Mesothelial cell of epicardium (in vitro differentiated cells): ENCODE results near the gene C20orf204. TPM values are rescaled to one million over a fixed set of nuclear protein-coding genes. Genes with fewer than 3 reads are reported as not detected.

Source experiments
- DNase-seq, 2 experiments: peaks; one replicate each; pipeline ENCODE4 v3.0.0; 2021; ENCODE audit warnings: low spot score in 2 of 2; ENCODE audit not compliant: unreplicated experiment in 2 of 2
- H3K27ac Mint-ChIP-seq: 2 replicates; pipeline ENCODE4 v1.8.0; 2021; ENCODE audit warnings: mixed read lengths
- H3K27me3 Mint-ChIP-seq: 2 replicates; pipeline ENCODE4 v1.8.0; 2021; ENCODE audit warnings: low read depth, mixed read lengths
- H3K36me3 Mint-ChIP-seq: 2 replicates; pipeline ENCODE4 v1.8.0; 2021; ENCODE audit warnings: mixed read lengths
- H3K4me1 Mint-ChIP-seq: 2 replicates; pipeline ENCODE4 v1.8.0; 2021; ENCODE audit warnings: mixed read lengths
- H3K4me3 Mint-ChIP-seq: 2 replicates; pipeline ENCODE4 v1.8.0; 2021; ENCODE audit warnings: mild to moderate bottlenecking, moderate library complexity, mixed read lengths
- H3K9me3 Mint-ChIP-seq: 2 replicates; pipeline ENCODE4 v1.8.0; 2021; ENCODE audit warnings: mixed read lengths
- total RNA-seq: library from RNA; stranded (reverse); gene quantifications from 3 replicates; pipeline ENCODE4 v1.2.1, GENCODE V29; 2021
- TF ChIP-seq, protein P1 (sequence below): fragments of 200-600 bp; sonication (generic); IDR thresholded peaks from one replicate; pipeline ENCODE4 v1.5.0; 2021; ENCODE audit warnings: antibody characterized with exemption; ENCODE audit not compliant: unreplicated experiment

C20orf204 gene
- total RNA-seq, 1 donor from 2014 or later: 4.2 TPM

DNA sequence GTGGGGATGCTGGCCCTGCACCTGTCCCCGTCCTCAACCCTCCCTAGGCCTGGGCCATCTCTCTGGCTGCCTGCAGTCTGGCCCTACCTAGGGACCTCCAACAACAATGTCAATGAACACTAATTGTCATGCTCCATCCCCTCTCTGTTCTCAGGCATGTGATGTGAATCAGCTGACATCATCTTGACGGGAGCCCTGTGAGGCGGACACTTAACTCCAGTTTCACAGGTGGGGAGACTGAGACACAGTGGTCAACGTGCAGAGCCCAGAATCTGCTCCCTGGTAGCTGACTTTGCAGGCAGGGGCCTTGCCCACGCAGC is 26.3 kb downstream of the C20orf204 start:
- peak overlapping the region; percentile 79 for H3K27ac Mint-ChIP-seq

DNA sequence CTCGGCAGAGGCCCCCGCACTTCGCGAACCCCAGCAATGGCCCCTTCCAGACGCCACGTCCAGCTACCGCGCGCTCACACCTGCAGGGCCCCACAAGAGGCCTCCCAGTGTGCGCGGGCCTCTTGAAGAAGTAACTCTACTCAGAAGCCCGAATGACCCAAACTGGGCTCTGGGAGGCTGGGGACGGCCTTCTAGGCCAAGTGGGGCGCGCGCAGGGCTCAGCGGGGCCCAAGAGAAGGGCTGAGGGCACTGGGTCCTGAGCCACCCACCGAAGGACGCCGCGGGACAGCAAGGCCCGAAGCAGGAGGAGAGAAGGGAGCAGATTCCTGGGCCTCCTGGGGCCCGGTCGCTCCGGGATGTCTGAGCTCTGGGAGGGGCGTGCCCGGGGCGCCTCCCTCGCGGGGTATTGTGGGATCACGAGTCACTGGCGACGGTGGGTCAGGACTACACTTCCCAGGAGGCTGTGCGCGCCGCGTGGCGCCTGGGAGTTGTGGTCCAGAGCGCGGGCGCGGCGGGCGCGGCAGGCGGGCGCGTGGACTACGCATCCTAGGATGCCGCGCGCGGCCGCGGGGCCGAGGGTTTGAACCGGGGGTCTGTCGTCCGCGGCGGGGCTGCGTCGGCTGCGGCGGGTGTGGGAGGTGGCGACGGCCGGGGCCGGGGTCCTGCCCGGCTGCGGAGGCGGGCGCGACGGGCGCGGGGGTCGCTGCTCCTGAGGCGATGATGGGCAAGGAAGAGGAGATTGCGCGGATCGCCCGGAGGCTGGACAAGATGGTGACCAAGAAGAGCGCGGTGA is 26.8 kb downstream of the C20orf204 start, which contains the start of gene TCEA2:
Gene TCEA2 (plus strand): TSS at position 603 of the 793 bp plus-strand sequence. CDS start 115 bp downstream, at position 718.
- Mint-ChIP-seq H3K9me3 (no peaks in the 10 kb centered on the region), H3K27me3 (no peaks in the 10 kb centered on the region), H3K4me1 (peaks cover 26% of the 10 kb centered on the region), H3K4me3 (peak within 1 kb of the TSS; percentile 81), H3K27ac (peak within 1 kb of the TSS; percentile 79), H3K36me3 (no peaks in the 10 kb centered on the region)
- TF ChIP-seq, protein P1, sequence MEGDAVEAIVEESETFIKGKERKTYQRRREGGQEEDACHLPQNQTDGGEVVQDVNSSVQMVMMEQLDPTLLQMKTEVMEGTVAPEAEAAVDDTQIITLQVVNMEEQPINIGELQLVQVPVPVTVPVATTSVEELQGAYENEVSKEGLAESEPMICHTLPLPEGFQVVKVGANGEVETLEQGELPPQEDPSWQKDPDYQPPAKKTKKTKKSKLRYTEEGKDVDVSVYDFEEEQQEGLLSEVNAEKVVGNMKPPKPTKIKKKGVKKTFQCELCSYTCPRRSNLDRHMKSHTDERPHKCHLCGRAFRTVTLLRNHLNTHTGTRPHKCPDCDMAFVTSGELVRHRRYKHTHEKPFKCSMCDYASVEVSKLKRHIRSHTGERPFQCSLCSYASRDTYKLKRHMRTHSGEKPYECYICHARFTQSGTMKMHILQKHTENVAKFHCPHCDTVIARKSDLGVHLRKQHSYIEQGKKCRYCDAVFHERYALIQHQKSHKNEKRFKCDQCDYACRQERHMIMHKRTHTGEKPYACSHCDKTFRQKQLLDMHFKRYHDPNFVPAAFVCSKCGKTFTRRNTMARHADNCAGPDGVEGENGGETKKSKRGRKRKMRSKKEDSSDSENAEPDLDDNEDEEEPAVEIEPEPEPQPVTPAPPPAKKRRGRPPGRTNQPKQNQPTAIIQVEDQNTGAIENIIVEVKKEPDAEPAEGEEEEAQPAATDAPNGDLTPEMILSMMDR: no peak
- DNase-seq: peak; percentile 92 to 96

More for the DNA sequence above, 26.3 kb downstream of the C20orf204 start:
- TF ChIP-seq, protein P1: no peak
- no peaks in the 10 kb centered on the region for H3K27me3 Mint-ChIP-seq
- peaks cover 26% of the 10 kb centered on the region for H3K4me1 Mint-ChIP-seq
- DNase-seq: no peak
- peak overlapping the region; percentile 81 for H3K4me3 Mint-ChIP-seq
- no peaks in the 10 kb centered on the region for H3K36me3 Mint-ChIP-seq
- H3K9me3 Mint-ChIP-seq: no peaks in the 10 kb centered on the region

DNA sequence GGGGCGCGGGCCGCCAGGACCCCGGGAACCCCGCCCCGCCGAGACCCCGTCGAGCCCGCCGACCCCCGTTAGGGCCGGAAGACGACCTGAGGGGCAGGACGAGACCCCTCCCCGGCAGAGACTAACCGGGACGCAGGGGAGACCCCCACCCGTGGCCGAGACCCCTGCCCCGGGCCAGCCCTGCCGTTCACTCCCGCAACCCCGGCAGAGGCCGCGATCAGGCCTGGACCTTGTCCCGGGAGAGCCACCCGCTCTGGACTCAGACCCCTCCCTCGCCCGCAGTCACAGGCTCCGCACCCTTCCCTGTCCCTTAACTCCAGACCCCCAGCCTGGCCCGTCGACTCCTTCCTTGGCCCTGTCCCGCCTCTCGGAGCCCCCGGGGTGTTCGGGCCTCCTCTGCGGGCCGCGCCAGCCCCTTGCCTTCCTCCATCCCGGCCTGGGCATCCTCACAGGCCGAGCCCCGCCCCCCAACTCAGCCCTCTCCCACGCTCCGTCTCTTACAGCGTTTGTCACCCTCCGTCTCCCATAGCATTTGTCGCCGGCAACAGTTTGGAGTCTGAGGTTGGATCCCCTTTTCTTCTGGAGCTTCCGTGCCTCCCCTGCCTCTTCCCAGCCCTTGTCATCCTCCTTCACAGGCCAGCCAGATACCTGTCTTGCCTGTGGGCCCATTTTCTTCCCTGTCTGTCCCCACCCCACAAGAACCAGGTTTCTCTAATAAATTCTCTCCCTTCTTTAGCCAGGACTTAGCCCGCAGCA is 27.6 kb downstream of the C20orf204 start:
- peak overlapping the region; percentile 81 for H3K4me3 Mint-ChIP-seq
- H3K4me1 Mint-ChIP-seq: peaks cover 23% of the 10 kb centered on the region
- H3K9me3 Mint-ChIP-seq: no peaks in the 10 kb centered on the region
- H3K27me3 Mint-ChIP-seq: no peaks in the 10 kb centered on the region
- TF ChIP-seq, protein P1: no peak
- no peaks in the 10 kb centered on the region for H3K36me3 Mint-ChIP-seq
- DNase-seq: no peak
- H3K27ac Mint-ChIP-seq: peak overlapping the region; percentile 68

DNA sequence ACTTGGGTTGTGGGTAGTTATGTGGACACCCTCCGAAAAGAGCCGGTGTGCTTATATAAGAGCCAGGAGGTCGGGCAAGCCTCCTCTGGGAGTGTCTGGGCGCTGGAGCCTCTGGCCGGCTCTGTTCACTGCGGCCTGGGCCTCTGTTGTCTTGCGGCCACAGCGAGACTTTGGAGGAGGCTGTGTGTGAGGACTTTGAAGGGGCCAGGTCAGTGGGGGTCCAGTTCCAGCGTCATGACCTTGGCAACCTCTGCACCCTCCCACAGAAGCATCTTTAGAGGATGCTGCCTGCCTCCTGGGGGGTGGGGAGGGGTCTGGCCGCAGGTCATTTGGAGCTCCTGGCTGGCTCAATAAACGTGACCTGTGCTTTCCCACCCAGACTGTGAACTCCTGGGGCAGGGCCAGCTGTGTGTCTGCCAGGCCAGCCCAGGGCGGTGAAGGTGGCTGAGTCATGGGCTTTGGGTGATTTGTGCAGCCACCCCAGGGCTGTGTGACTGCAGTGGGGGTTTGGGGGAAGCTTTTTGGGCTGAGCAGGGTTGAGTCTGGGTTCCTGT is 28.2 kb downstream of the C20orf204 start:
- DNase-seq: no peak
- peak overlapping the region; percentile 81 for H3K4me3 Mint-ChIP-seq
- peak overlapping the region; percentile 68 for H3K27ac Mint-ChIP-seq
- no peaks in the 10 kb centered on the region for H3K9me3 Mint-ChIP-seq
- TF ChIP-seq, protein P1: no peak
- peaks cover 23% of the 10 kb centered on the region for H3K4me1 Mint-ChIP-seq
- H3K36me3 Mint-ChIP-seq: no peaks in the 10 kb centered on the region
- no peaks in the 10 kb centered on the region for H3K27me3 Mint-ChIP-seq

DNA sequence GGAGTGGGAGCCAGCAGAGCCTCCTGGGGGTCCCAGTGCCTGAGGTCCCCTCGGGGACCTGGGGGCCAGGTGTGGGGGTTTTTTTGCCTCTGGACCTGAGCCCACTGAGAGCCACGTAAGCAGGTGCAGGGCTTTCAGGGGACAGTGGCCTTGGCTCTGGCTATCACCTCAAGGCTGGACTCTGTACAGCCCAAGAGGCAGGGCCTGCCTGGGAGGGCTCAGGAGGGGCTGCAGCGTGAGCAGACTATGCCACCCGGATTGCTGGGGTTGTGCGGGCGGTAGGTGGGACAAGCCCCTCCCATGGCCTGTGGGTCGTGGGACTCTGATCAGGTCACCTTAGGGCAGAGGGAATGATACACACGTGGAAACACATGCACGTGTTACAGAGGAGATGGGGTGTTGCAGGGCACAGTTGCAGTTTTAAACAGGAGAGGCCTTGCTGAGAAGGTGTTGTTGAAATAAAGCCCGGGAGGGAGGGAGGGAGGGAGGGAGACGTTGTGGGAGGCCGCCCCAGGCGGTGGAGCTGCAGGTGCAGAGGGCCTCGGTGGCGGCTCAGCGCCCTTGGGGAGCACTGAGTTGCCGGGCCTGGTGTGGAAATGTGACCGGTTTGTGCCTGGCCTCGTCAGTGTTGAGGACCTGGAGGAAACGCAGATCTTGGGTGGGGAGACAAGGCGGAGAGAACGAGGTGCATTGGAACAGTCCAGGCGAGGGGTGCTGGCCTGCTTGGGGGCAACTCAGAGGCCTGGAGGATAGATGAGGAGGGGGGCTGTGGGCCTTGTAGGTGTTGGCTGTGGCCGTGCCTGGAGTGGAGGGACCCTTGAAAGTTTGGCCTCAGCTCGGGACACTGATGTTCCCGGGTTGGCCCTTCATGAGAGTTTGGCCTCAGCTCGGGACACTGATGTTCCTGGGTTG is 29.3 kb downstream of the C20orf204 start:
- Mint-ChIP-seq H3K9me3 (no peaks in the 10 kb centered on the region), H3K4me3 (no peak overlapping the region), H3K4me1 (peaks cover 23% of the 10 kb centered on the region), H3K36me3 (no peaks in the 10 kb centered on the region), H3K27me3 (no peaks in the 10 kb centered on the region), H3K27ac (no peak overlapping the region)
- DNase-seq: no peak
- TF ChIP-seq, protein P1: no peak
